Heart left ventricle (tissue), 16 donors: Measurements from ENCODE around the gene ARHGAP12. TPM values are rescaled to one million over a fixed set of nuclear protein-coding genes. Genes with fewer than 3 reads are reported as not detected.

Experiments used
- ATAC-seq, 4 donors: fragments of 200-7000 bp; cut with Tn5 transposase; one replicate each; pipeline ENCODE4 v1.9.1; 2020 to 2022; ENCODE audit warnings: moderate library complexity in 4 of 4, mild to moderate bottlenecking in 3 of 4, moderate number of reproducible peaks in 1 of 4
- DNase-seq, 5 donors: peaks; one replicate each; pipeline ENCODE4 v3.0.0-alpha.2; 2020
- H3K27ac ChIP-seq, 12 donors: fragments of 200-600 bp; sonication (generic) in 4 of 12; one replicate each; pipeline versions ENCODE4 v1.5.0 to v1.8.0; 2016 to 2022; ENCODE audit warnings: mild to moderate bottlenecking in 2 of 12
- H3K27me3 ChIP-seq, 9 donors: fragments of 200-600 bp; sonication (generic) in 2 of 9; one replicate each; pipeline versions ENCODE4 v1.5.1 to v1.8.0; 2016 to 2022; ENCODE audit warnings: mild to moderate bottlenecking in 3 of 9
- H3K36me3 ChIP-seq, 9 donors: fragments of 200-600 bp; sonication (generic) in 2 of 9; one replicate each; pipeline versions ENCODE4 v1.5.0 to v1.8.0; 2018 to 2022; ENCODE audit warnings: mild to moderate bottlenecking in 2 of 9
- H3K4me1 ChIP-seq, 12 donors: fragments of 200-600 bp; sonication (generic) in 4 of 12; one replicate each; pipeline versions ENCODE4 v1.5.0 to v1.8.0; 2016 to 2022; ENCODE audit warnings: mild to moderate bottlenecking in 3 of 12
- H3K4me3 ChIP-seq, 12 donors: fragments of 200-600 bp; sonication (generic) in 4 of 12; one replicate each; pipeline versions ENCODE4 v1.5.0 to v1.8.0; 2017 to 2022; ENCODE audit warnings: mild to moderate bottlenecking in 9 of 12, moderate library complexity in 4 of 12
- H3K9me3 ChIP-seq, 12 donors: fragments of 200-600 bp; sonication (generic) in 4 of 12; one replicate each; pipeline versions ENCODE4 v1.5.0 to v1.8.0; 2016 to 2022; ENCODE audit warnings: mild to moderate bottlenecking in 1 of 12
- POLR2A ChIP-seq, 2 donors: fragments of 450-650 bp; IDR thresholded peaks; one replicate each; pipeline ENCODE4 v1.6.1; 2017; ENCODE audit warnings: antibody characterized with exemption in 2 of 2, mild to moderate bottlenecking in 2 of 2, moderate library complexity in 2 of 2
- WGBS, 4 donors: extraction: QIAGEN DNeasy Blood & Tissue Kit in 2 of 4; methylation state at CpG; one replicate each; pipeline versions ENCODE4 v1.1.5 to v1.1.7; 2013 to 2018; 5-methylcytosine and 5-hydroxymethylcytosine counted together
- intact Hi-C, 10 donors: fragments of 100-400 bp; cut with DNase I; formaldehyde crosslinking; loops; one replicate each; pipeline versions ENCODE4 v1.11.1 to v1.14.2; 2022
- polyA plus RNA-seq, 2 donors: library from polyadenylated mRNA; stranded (reverse); fragments of 200-250 nt; gene quantifications; one replicate each; pipeline ENCODE4 v1.2.3, GENCODE V29; 2013
- total RNA-seq, 9 donors: library from RNA; depleted of rRNA in 2 of 9; stranded (reverse); fragments of >200 nt in 2 of 9; fragmentation: NEBNext Ultra II Directional in 3 of 9; extraction: Animal tissue kit (Norgen Biotek cat#: 25700) in 3 of 9; gene quantifications; one replicate each; pipeline versions ENCODE4 v1.1.0 to v1.2.4, GENCODE V29; 2016 to 2023
- TF ChIP-seq, protein P1 (sequence below), 12 donors: fragments of 200-600 bp; sonication (generic) in 4 of 12; IDR thresholded peaks; one replicate each; pipeline versions ENCODE4 v1.5.0 to v1.8.0; 2018 to 2022; ENCODE audit warnings: antibody characterized with exemption in 12 of 12, mild to moderate bottlenecking in 5 of 12
- donor health status: ischemic (EF 13 %, LVEDD 7.1; RV severe dilation, severe dysfunction).
- donor health status: healthy with polysubstance abuse.
- donor health status: DM: no; HTN: yes; CAD: no.
- donor health status: DM: no; HTN: no; CAD: no.
- donor health status: ischemic (EF 25% LVEDD 6.9; RV normal size, moderate dysfunction).
- donor health status: ischemic (EF 25% LVEDD 5.7; RV mildly dilated, moderate dysfunction).
- donor health status: healthy.
- donor health status: DM: yes; HTN: yes; CAD: no.
- donor health status: ischemic (EF 35%, LVEDD 5.7; RV mildly dilated, moderate dysfunction).
- donor health status: nonischemic (EF 11% LVEDD 7.7; RV severe dilation, severe dysfunction).
- donor health status: DM: yes; HTN: yes; CAD: no.
- donor health status: PGD.
- donor health status: ischemic (EF 29% LVEDD 5.4; RV normal size, mild dysfunction).
- donor health status: nonischemic (EF 23%, LVEDD 6.1; RV moderate dilation, normal function).

ARHGAP12 gene
- total and polyA plus RNA-seq, 11 donors: 11.5 to 27.6 (median 20.1) TPM

DNA sequence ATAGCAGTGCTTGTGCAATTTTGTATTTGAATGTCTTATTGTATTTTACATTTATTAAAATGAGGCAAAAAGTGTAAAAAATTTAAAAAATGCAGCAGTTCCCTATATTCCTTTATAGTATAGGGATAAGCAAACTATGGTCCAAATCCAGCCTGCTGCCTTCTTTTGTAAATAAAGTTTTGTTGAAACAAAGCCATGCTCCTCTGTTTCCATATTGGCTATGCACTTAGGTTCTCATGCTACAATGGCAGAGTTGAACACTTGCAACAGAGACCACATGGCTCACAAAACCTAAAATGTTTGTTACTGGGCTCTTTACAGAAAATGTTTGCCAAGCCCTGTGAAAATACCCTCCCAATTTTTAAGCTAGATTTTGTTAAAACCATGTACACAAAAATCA is 50.1 kb downstream of the ARHGAP12 start:
- intact Hi-C loops: loop anchor here in 1 of 10 donors (10.0 kb wide), 1 partner anchor 46 kb away; the partner anchor contains the start of gene ARHGAP12
- Histone ChIP-seq H3K36me3 (no peaks in the 10 kb centered on the region), H3K4me1 (peaks cover 0 to 20% (median 2%) of the 10 kb centered on the region in 12 donors), H3K27ac (no peak overlapping the region), H3K4me3 (no peak overlapping the region), H3K27me3 (no peaks in the 10 kb centered on the region), H3K9me3 (no peaks in the 10 kb centered on the region)
- DNase-seq (no peak), ATAC-seq (no peak)
- TF ChIP-seq POLR2A (IDR thresholded peaks at IDR 0.05): no peak
- TF ChIP-seq, protein P1, sequence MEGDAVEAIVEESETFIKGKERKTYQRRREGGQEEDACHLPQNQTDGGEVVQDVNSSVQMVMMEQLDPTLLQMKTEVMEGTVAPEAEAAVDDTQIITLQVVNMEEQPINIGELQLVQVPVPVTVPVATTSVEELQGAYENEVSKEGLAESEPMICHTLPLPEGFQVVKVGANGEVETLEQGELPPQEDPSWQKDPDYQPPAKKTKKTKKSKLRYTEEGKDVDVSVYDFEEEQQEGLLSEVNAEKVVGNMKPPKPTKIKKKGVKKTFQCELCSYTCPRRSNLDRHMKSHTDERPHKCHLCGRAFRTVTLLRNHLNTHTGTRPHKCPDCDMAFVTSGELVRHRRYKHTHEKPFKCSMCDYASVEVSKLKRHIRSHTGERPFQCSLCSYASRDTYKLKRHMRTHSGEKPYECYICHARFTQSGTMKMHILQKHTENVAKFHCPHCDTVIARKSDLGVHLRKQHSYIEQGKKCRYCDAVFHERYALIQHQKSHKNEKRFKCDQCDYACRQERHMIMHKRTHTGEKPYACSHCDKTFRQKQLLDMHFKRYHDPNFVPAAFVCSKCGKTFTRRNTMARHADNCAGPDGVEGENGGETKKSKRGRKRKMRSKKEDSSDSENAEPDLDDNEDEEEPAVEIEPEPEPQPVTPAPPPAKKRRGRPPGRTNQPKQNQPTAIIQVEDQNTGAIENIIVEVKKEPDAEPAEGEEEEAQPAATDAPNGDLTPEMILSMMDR (IDR thresholded peaks at IDR 0.05): no peak

DNA sequence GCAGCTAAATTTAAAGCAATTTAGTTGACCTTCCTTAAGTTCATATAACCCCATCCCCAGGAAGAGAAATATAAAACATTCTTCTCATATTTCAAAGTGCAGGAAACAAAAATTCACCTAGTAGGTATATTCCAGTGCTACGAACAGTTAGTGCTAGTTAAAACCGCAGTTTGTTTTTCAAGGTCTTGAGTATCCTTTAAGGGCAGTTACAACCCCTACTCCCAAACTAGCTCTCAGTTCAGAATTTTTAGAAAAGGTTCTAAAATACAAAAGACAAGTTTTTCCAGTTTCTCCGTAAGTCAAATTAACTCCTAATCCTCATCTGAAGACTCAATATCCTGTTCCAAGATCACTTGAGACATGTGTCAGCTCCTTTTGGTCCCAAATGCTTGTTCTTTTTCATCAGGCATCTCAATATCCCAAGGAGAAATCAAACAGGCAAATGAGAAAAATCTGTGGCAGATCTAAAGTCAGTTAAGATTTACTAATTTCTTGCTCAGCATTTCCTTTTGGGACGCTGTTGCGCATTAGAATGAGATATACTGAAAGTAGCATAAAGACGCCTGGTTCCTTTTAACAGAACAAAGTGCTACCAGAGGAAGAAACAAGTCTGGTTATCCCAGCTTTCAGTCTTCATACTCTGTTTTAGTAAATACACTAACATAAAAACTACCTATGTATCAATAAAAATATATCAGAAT is 51.8 kb downstream of the ARHGAP12 start:
- H3K9me3 ChIP-seq: no peaks in the 10 kb centered on the region
- no peak for DNase-seq
- TF ChIP-seq POLR2A (IDR thresholded peaks at IDR 0.05): no peak
- TF ChIP-seq, protein P1 (IDR thresholded peaks at IDR 0.05): no peak
- H3K4me3 ChIP-seq: no peak overlapping the region
- intact Hi-C loops: loop anchor here in 1 of 10 donors (10.0 kb wide), 1 partner anchor 48 kb away; the partner anchor contains the start of gene ARHGAP12
- no peaks in the 10 kb centered on the region for H3K36me3 ChIP-seq
- peak overlapping the region in 1 of 12 donors; percentile 38 for H3K27ac ChIP-seq
- peaks cover 0 to 16% (median 4%) of the 10 kb centered on the region in 12 donors for H3K4me1 ChIP-seq
- no peaks in the 10 kb centered on the region for H3K27me3 ChIP-seq
- WGBS, 4 donors: 90 to 93% (median 90%) methylated on average over 6 of the region's 6 CpGs
- no peak for ATAC-seq

DNA sequence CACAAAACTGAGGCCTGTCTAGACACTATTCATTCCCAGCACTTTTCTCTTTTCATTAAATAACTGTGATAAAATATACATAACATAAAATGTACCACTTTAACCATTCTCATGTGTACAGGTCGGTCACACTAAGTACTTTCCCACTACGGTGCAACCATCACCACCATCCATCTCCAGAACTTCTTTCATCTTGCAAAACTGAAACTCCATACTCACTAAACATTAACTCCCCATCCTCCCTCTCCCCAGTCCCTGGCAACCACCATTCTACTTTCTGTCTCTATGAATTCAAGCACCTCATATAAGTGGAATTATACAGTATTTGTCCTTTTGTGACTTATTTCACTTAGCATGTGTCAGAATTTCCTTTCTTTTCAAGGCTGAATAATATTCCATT is 53.0 kb downstream of the ARHGAP12 start:
- no peaks in the 10 kb centered on the region for H3K36me3 ChIP-seq
- intact Hi-C loops: loop anchor here in 1 of 10 donors (10.0 kb wide), 1 partner anchor 49 kb away; the partner anchor contains the start of gene ARHGAP12
- TF ChIP-seq, protein P1 (IDR thresholded peaks at IDR 0.05): no peak
- no peak for TF ChIP-seq POLR2A (IDR thresholded peaks at IDR 0.05)
- no peaks in the 10 kb centered on the region for H3K27me3 ChIP-seq
- H3K4me1 ChIP-seq: peaks cover 0 to 24% (median 11%) of the 10 kb centered on the region in 12 donors
- H3K4me3 ChIP-seq: no peak overlapping the region
- 96 to 99% (median 96%) methylated on average over 2 of the region's 2 CpGs for WGBS, 4 donors
- no peak for ATAC-seq
- no peak for DNase-seq
- H3K9me3 ChIP-seq: no peaks in the 10 kb centered on the region
- no peak overlapping the region for H3K27ac ChIP-seq

DNA sequence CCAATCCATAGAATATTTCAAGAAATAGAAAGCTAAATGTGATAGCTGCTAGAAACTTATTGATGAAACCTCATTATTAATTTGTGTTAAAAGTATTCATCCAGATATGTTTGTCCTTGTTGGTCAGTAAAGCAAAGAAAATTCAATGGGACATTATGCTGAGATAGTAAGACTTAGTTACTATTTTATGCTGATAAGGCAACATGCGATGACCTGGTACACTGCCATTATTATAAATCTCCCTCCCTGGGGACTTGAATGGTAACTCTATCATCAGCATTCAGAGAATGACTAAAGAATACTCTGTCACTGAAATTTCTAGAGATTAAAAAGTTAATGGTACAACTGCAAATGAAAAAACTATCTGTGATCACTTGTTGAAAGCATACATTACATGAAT is 54.9 kb downstream of the ARHGAP12 start:
- Histone ChIP-seq H3K27me3 (no peaks in the 10 kb centered on the region), H3K27ac (no peak overlapping the region), H3K4me1 (peaks cover 0 to 28% (median 11%) of the 10 kb centered on the region in 12 donors), H3K36me3 (no peaks in the 10 kb centered on the region), H3K9me3 (no peaks in the 10 kb centered on the region), H3K4me3 (no peak overlapping the region)
- intact Hi-C loops: loop anchor here in 1 of 10 donors (10.0 kb wide), 1 partner anchor 51 kb away; the partner anchor contains the start of gene ARHGAP12
- WGBS, 4 donors: 24 to 34% (median 26%) methylated on average over 1 of the region's 1 CpG
- TF ChIP-seq POLR2A (IDR thresholded peaks at IDR 0.05): no peak
- TF ChIP-seq, protein P1 (IDR thresholded peaks at IDR 0.05): no peak
- no peak for DNase-seq
- no peak for ATAC-seq
